Fibroblast of skin of right quadriceps (primary cell): Measurements from ENCODE around the gene FBXO24.
"Not testable (repeated sequence)": the region's sequence is repeated elsewhere in the genome, so short reads cannot be mapped to it uniquely, and the experiment has no call there.

Experiments
- DNase-seq: peaks from one replicate; pipeline ENCODE4 v3.0.0-alpha.2; 2013

The FBXO24 gene

DNA sequence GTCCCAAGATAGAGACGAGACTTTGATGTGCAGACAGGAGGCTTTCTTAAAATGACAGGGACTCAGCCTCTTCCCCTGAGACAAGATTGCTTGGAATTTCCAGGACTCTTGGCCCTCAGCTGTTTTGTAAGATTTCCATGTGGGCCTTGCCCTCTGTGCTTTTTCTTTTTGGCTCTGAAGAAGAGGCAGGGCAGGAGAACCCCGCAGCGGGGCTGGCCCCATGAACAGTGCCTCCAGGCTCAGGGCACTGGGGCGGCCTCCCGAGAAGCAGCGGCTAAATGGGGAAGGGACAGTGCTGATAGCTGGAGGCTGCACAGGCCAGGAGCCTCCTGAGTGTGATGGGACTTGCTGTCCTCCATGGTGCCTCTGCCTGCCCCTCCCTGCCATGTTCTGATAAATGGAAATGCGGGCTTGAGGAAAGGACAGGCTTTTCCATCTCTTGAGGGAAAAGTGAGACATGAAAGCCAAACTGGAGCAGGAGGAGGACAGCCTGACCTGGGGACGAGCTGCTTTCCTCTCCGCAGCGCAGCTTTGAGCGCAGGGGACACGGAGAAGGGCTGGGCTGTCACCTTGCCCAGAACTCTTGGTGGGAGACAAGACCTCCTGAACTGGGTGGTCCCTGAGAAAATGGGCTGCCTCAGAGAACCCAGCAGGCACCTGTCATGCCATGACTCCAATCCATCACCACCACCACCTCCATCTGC, 24.5 kb upstream of the FBXO24 start:
- DNase-seq: no peak

DNA sequence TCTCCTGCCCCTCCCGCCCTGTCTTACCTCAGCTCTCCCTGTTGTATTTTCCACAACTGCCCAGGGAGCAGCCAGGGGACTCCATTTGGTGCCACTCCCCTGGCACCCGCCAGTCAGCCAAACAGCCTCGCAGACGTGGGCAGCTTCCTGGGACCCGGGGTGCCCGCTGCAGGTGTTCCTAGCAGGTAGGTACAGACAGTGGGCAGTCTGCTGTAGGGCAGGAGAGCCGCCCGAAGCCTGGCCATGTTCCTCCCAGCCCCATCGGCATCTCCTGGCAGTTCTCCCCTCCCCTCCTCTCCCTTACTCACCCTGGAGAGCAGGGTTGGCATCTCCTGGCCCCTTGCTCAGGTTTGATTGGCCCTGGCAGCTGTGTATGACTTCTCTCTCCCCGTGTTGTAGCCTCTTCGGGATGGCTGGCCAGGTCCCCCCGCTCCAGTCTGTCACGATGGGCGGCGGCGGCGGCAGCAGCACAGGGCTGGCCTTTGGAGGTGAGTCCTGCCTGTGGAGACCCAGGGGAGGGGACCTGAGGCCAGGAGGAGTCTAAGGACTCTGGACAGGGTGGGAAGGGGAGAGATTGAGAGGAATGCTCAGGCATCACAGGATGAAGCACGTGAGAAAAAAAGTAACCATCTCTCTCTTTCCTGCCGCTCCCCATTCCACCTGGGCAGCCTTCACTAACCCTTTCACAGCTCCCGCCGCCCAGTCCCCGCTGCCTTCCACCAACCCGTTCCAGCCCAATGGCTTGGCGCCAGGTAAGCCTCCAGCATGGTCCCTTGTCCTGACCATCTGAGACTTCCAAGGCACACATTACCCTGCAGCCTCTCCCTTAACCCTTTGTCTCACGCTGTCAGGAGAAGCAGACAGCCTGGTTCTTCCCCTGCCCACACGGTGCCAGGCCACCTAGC, 23.7 kb upstream of the FBXO24 start:
- DNase-seq: no peak

DNA sequence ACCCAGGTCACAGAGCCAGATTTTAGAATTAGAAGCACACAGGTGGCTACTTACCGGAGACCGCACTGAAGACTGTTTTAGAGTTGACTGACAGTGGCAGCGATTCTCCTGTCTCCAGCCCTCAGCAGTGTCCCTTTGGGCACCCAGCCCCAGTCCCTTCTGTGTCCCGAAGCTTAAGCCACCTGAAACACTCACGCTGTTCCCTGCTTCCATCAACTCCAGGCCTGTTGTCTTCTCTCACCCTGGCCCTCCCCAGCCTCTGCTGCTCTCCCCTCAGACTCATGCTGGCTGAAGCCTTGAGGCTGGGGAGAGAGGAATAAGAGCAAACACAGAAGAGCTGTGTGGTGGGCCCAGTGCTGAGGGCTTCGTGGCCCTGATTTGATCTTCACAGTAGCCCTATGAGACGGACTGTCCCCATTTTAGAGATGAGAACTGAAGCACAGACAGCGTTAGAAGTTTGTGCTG, 23.0 kb upstream of the FBXO24 start:
- DNase-seq: no peak

DNA sequence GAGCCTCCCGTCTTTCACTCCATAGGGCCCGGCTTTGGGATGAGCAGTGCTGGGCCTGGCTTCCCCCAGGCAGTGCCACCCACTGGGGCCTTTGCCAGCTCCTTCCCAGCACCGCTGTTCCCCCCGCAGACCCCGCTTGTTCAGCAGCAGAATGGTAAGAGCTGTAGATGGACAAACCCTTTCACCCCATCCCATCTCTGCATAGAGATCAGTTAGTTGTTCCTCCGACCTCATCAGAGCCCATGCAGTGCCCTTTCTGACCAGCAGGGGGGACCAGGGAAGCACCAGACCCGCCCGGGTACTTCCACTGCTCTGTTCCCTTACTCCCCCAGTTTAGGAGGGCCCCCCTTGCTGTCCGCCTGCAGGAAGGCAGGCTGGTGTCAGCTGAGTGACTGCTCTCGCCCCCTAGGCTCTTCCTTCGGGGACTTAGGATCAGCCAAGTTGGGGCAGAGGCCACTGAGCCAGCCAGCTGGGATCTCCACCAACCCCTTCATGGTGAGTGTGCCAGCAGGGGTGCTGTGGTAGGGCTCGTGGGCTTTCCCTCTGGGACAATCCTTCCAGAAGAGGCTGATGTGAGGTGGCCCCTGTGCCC, 22.2 kb upstream of the FBXO24 start:
- DNase-seq: peak; percentile 61

DNA sequence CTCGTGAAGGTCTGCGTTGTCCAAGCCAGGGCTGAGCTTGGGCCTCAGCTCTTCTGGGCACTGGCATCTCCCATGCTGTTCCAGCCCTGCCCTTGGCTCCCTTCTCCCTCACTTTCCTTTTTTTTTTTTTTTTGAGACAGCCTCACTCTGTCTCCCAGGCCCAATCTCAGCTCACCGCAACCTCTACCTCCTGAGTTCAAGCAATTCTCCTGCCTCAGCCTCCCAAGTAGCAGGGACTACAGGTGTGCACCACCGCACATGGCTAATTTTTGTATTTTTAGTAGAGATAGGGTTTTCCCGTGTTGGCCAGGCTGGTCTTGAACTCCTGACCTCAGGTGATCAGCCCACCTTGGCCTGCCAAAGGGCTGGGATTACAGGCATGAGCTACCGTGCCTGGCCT, 21.7 kb upstream of the FBXO24 start:
- DNase-seq: not testable (repeated sequence)

DNA sequence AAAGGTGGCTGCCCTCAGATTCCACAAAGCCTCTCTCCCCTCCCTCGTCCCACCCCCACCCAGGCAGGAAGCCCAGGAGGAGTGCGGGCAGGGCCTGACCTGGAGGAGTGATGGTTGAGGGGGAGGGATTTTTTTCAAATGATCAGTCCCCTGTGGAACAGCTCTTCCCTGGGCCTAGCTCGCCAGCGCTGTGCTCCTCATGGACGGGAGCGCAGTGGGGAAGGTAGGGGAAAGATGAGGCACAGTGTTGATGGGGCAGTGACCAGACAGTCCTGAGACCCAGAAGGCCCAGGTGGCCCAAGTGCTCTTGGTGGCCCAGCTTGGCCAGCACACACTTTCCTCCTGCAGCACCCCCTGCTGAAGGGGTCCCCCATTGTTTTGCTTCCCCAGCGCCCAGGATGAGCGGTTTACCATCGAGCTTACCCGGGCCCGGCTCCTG, 21.0 kb upstream of the FBXO24 start:
- DNase-seq: no peak

DNA sequence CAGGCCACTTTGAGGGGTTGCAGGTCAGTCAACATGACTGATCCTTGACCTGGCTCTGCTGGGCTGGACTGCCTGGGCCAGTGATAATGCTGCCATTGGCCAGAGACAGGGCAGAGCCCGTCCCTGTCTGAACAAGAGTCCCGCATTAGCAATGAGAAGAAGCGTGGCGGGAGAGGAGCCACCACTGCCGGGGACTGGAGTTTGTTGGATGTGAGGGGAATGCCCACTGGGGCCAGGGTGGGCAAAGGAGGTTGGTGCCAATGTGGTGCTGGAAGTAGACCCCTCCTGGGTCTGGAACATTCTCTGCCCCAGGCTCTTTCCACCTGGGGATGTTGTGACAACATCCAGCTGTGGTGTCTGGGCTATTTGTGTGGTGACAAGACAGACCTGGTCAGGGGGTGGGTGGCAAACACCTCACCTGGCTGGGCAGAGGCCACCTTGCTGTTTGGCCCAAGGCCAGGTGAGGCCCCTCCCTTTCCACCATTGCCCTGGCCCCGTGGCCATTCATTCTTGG, 20.1 kb upstream of the FBXO24 start:
- no peak for DNase-seq

DNA sequence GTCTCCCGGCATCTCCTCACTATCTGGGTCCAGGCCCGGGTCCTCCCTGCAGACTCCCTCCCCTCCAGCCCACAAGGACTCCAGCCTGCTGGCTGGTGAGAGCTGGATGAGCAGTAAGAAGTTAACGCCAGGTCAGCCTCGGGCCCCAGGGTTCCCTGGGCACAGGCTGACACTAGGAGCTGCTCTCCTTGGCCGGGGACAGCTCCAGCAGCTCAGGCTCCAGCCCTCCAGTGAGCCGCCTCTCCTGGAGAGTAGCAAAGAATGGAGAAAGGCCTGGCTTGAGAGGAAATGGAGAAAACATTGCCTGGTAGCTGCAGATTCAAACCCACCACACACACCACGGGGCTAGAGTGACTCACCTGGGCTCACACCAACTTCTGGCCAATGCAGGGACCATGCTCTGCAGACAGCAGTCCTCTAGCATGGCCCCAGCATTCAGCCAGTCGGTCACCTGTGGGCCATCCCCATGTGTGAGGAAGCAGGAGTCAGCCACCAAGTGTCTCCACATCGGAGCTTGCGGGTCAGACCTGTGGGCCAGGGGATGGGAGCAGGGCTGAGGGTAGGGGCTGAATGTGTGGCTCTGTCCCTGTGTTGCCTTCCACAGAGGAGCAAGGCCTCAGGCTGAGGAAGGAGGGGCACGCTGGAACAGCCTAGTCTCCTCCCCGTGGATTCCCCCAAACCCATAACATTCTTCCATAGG, 18.9 kb upstream of the FBXO24 start:
- no peak for DNase-seq

DNA sequence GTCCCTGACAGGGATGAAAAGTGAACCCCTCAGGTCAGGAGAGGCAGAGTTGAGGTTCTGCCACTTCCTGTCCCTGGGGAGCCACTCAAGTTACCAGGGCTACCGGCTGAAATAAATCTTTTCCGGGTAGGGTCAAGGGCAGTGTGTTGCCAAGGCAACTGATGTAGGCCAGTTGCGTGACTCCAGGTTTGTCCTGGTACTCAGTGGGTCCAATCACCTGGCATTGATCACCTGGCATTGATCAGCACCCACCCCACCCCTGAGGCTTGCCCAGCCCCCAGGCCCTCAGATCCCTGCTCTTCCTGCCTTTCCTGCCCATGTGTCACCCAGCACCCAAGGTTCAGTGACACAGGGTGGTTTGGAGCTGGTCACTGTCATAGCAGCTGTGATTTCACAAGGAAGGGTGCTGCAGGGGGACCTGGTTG, 18.4 kb upstream of the FBXO24 start:
- DNase-seq: no peak

DNA sequence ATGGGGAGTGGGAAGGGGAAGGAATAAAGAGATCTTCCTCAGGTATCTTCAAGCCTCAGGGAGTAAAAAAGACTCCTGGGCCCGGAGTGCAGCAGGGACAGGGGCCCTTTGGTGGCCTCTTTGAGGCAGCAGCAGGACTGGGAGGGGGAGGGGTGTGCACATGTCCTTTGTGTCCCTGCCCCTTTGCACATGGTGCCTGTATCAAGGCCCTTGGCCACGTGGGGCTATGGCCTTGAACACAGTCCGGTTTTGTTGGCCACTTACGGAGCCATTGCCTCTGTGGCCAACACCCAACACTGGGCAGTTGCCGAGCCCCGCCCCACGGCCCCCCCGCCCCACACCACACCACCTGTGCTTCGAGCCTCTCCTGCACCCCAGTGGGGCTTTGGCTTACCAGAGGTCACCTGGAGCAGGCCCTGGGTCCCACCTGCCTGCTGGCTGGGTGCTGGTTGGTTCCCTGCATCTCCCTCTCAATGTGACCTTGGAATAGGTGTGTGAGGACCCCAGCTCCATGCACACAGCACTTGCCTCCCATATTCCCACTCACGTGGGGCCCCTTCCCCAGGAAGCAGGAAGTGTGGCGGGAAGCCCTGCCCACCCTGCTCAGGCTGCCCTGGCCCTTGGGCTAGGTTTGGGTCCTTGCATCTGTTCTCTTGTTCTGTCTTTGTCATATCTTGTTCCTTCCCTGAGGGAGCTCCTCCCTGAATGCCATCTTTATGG, 17.8 kb upstream of the FBXO24 start:
- DNase-seq: no peak

DNA sequence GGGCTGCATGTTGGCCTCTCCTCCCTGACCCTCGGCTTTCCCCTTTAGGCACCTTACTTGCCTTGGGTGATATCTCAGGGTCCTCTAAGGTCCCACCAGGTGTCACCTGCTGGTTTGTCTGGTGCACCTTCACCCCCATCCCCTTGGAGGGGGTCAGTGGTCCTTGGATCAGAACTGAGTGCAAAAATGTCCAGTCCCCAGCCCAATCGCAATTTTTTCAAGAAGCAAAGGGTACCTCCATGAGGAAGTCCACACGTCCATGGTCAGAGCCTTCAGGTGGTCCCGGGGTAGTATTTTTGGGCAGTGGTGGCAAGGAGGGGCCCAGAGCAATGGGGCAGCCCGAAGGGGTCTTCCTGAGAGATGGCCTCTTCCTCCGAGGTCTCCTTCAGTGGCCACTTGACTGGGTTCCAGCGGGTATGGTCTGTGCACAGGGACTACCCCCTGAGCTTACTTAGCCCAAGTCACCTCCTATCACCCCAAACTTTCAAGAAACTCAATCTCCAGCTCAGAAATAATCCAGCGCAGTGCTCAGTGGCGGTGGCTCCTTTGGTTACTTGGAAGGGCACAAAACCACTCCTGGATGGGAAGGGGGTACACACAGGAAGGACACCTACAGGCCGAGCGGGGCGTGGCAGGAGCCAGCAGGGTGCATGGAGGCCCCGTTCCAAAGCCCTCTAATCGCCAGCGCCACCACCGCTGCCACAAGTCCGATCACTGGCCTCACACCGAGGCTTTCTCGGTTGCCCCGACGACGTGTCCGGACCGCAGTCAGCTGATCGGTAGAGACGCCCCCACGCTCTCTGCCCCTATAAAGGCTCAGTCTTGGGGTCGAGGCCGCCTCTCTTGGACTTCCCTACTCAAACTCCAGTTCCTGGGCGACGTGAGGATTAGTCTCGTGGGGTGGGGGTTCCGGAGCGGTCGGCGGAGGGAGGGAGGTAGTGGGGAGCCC, 17.0 kb upstream of the FBXO24 start:
- no peak for DNase-seq

DNA sequence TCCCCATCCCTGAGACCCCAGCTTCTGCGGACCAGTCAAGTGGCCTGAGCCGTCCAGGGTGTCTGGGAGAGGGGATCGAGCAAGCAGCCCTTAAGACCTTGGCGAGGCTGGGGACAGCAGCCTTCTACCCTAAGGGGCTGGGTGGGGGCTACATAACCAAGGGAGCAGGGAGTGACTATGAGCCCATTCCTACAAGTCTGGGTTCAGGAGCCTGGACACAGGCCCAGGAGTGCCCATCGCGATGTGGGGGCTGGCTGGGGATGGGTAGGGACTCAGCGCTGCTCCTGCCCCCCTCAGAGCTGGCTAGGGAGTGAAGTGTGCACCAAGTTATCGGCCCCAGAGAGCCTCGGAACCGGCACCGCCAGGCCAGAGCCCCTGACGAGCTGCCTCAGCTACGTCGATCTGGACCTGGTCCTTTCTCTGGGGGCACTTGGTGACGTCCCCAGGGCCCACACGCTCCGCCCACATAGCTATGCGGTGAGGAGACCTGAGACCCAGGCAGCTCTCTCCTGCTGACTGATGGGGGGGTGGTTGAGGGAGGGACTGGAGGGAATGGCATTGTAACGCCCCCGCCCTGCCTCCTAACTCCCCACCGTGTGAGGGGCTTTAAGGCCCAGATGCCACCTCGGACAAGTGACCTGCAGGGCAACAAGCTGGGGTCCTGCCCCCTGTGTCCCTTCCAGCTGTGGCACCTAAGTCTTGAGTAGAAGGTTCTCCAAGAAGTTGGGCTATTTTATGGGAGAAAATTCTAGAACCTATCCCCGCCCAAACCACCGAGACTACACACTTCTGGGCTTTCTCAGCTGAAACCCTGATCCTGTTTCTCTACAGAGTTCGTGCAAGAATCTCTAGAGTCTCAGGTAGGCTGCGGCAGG, 14.9 kb upstream of the FBXO24 start:
- DNase-seq: peak; percentile 35

DNA sequence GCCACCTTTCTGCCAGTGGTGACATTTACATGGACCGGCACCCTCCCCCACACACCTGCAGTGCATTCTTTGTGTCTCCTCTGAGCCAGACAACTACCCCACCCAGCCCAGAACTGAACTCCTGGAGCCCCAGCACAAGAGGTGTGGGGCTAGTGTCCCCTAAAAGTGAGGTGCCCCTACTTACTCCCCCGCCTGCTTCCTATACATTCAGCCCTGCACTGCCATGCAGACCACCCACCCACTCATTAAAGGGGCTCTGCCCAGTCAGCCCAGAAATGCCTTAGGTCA, 14.4 kb upstream of the FBXO24 start:
- no peak for DNase-seq

DNA sequence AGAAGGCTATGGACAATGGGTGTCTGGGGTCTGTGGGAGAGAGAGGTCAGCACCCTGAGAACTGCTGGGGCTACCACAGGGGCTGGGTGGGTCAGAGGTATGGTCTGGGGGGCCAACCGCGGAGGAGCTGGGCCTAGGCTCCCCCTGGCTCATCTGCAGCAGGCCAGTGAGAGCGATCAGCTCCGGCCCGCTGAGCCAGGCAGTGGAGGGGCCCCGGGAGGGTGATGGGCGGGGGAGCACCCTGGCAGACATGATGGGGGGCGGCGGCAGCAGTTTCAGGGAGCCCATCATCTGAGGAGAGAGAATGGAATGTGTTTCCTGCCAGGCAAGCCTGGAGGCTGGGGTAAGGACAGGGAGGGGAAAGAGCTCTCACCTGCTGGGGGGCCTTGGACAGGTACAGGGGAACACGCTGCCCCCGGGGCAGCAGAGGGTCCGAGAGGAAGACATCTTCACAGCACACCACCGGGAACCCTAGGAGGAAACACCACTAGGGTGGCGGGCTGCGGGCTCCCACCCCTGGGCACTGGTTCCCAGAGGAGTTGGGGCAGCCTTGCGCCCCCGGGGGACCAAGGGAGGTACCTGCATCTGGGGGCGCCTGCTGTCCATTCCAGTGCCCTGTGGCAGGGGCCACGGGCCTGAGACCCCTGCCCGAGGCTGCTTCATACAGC, 13.7 kb upstream of the FBXO24 start:
- DNase-seq: no peak

DNA sequence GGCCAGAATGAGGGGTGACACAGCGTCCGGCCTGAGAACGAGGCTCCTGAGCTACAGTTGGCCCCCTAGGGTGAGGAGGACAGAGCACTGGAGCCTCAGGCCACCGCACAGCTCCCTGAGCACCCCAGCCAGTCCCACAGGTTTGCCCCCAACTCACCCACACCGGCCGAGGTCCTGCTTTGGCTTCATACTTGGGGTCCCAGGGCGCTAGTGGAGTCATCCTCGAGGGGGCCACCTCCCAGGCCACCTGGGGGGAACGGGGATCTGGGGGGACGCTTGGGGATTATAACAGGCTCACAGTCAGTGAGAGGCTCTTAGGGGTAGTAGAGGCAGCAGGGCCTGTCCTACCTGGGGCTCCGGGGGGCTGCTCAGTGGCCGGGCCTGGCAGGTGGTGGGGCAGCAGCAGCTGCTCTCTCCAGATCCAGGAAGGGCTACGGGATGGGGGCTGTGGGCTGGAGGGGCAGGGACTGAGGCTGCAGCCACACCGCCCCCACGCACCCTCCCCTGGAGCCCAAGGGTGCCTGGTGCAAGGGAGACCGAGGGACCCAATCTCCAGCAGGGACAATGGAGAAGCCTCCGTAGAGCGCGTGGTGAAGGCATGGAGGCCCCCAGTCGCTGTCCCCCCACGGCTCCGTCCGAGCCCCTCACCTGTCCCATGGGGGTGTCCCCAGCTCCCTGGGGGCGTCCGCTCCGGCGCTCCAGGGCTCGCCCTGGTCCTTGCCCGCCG, 13.0 kb upstream of the FBXO24 start:
- DNase-seq: no peak

DNA sequence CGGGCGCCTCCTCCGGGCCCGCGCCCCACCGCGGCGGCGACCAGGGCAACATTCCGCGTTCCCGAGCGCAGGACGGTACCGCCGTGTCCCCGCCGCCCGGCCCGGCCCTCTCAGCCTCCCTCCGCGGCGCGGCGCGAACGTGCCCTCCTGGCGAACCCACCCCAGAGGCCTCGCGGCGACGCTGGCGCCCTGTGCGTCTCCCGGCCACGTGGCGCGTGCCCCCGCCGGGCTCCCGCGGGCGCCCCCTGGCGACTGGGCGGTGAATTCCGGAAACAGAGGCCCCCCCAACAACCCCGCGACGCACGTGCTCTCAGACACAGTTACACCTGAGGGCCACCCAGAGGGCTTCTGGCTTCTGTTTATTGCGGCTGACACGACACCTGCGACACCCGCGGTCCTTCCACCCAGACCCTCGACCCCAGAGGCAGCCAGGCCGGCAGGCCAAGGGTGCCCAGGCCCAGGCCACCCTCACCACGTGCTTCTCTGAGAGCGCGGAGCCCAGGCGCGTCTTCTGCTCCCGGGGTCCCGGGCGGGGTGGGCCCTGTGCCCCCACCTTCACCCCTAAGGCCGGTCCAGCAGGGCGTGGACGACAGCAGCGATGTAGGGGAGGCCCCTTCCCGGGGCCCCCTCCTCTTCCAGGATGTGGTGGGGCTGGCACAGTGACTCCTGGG, 12.3 kb upstream of the FBXO24 start, which contains the start of gene SAP25:
Gene SAP25 (minus strand): TSS at position 210 of the 671 bp plus-strand sequence. CDS start 158 bp downstream, at position 52.
- no peak for DNase-seq

DNA sequence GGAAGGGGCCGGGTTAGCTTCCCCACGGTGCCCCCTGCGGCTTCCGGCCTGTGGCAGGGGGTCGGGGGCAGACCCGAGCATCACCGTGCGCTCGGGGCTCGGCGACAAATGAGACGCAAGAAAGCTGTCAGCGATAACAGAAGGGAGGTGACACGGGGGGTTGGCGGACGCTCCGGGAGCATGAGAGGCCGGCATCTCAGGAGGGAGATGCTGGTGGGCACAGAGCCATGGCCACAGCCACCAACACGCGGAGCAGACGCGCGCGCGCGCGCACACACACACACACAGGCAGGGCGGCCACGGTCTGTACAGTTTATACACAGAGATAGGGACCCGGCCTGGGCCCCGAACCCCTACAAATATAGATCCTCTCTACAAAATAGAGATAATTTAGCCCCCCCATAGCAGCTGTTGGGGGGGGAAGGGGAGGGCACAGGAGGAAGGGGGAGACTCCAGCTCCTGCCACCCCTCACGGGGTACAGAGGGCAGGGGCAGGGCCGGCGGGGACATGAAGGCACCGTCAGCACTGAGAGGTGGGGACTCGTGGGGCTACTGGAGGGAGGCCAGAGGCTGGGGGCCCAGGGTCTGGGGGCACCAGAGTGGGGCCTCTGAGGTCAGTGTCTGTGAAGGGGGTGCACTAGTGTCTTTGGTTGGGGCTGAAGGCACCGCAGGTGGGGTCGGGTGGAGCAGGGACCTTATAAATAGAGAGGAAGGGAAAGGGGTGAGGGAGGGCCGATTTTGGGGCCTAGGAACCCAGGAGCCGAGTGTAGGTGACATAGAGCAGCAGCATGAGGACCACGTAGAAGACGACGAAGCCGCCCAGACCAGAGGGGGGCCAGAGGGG, 11.5 kb upstream of the FBXO24 start:
- no peak for DNase-seq
